GM10248 (cell line): ENCODE measurements around the gene ACVR2B.

Source experiments
- CTCF ChIA-PET: fragments of 300-600 bp; sonication (Branson Sonifier 250); formaldehyde crosslinking; extraction: SDS; loops from one replicate; lab custom pipeline; 2021; ENCODE audit warnings: antibody characterized with exemption; lab: Yijun Ruan, JAX
- POLR2A ChIA-PET: fragments of 350-650 bp; sonication (Branson Sonifier 250); formaldehyde crosslinking; extraction: SDS; loops from one replicate; lab custom pipeline; 2020; ENCODE audit warnings: antibody characterized with exemption; lab: Yijun Ruan, JAX
- DNase-seq: peaks from one replicate; pipeline ENCODE4 v3.0.0; 2012; ENCODE audit errors: extremely low spot score
- TF ChIP-seq, protein P1 (sequence below): IDR thresholded peaks from 2 replicates; pipeline ENCODE4 v1.5.1; 2012; ENCODE audit warnings: mild to moderate bottlenecking, low read depth; ENCODE audit errors: extremely low read depth, missing control alignments, control extremely low read depth

Gene ACVR2B

GRCh38 chr3:38534604-38535003 lies 80.9 kb downstream of the ACVR2B start:
- CTCF ChIA-PET = interaction anchor here (1.4 kb wide), 1 partner anchor 38 kb away, joined by 4 read pairs; the partner anchor contains the start of gene EXOG
- DNase-seq = no peak
- TF ChIP-seq, protein P1, sequence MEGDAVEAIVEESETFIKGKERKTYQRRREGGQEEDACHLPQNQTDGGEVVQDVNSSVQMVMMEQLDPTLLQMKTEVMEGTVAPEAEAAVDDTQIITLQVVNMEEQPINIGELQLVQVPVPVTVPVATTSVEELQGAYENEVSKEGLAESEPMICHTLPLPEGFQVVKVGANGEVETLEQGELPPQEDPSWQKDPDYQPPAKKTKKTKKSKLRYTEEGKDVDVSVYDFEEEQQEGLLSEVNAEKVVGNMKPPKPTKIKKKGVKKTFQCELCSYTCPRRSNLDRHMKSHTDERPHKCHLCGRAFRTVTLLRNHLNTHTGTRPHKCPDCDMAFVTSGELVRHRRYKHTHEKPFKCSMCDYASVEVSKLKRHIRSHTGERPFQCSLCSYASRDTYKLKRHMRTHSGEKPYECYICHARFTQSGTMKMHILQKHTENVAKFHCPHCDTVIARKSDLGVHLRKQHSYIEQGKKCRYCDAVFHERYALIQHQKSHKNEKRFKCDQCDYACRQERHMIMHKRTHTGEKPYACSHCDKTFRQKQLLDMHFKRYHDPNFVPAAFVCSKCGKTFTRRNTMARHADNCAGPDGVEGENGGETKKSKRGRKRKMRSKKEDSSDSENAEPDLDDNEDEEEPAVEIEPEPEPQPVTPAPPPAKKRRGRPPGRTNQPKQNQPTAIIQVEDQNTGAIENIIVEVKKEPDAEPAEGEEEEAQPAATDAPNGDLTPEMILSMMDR = no peak
- POLR2A ChIA-PET = interaction anchor here (0.6 kb wide), 1 partner anchor 529 kb away, joined by 3 read pairs; no protein-coding TSS in a partner anchor

- TF ChIP-seq, protein P1 = no peak
- no peak for DNase-seq
- ChIA-PET CTCF (interaction anchor here (1.0 to 1.6 kb wide), 4 partner anchors 9 to 115 kb away, joined by 3 to 4 read pairs (median 3); no protein-coding TSS in a partner anchor), POLR2A (no interaction called here)
Observed at GRCh38 chr3:38536671-38537070, 83.0 kb downstream of the ACVR2B start.

GRCh38 chr3:38538773-38539353 lies 85.2 kb downstream of the ACVR2B start:
- DNase-seq = no peak
- CTCF ChIA-PET = interaction anchor here (1.8 to 3.6 kb wide), 2 partner anchors 17 to 112 kb away, joined by 5 to 24 read pairs; no protein-coding TSS in a partner anchor
- POLR2A ChIA-PET = no interaction called here
- TF ChIP-seq, protein P1 = no peak

DNA sequence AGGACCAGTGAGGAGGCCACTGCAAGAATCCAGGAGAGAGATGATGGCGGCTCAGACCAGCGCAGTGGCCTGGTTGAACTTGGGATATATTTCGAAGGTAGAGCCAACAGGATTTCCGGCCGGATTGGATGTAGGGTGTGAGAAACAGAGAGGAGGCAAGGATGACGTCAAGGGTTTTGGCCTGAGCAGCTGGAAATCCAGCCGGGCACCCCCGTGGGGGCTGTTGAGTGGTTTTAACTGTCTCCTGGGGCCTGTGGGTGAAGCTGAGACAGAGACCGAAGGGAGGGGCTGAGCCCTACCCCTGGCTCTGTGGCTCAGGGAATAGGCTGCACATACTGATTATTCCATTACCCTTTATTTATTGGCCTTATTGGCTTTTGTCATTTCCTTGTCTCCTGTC lies 88.1 kb downstream of the ACVR2B start:
- CTCF ChIA-PET = no interaction called here
- DNase-seq = no peak

More for the DNA sequence above, 88.1 kb downstream of the ACVR2B start:
- POLR2A ChIA-PET = no interaction called here
- TF ChIP-seq, protein P1 = no peak
